HEK293T (cell line): ENCODE data around the gene SPC25.
A peak's percentile ranks its signal among the peaks of the same experiment; 100 is the strongest.

Experiments used
- CTCF ChIA-PET: fragments of 350-600 bp; formaldehyde crosslinking; extraction: SDS; loops from one replicate; lab custom pipeline; 2021; ENCODE audit warnings: antibody characterized with exemption, inconsistent platforms; lab: Yijun Ruan, JAX
- POLR2A ChIA-PET: fragments of 350-600 bp; formaldehyde crosslinking; extraction: SDS; loops from one replicate; lab custom pipeline; 2020; ENCODE audit warnings: antibody characterized with exemption, inconsistent platforms; lab: Yijun Ruan, JAX
- DNase-seq: peaks from one replicate; pipeline ENCODE4 v3.0.0; 2012; ENCODE audit warnings: mixed read lengths; ENCODE audit errors: extremely low spot score
- ARNT ChIP-seq: fragments of 450-650 bp; IDR thresholded peaks from 2 replicates; pipeline ENCODE4 v1.6.1; 2017; ENCODE audit warnings: mild to moderate bottlenecking
- BHLHE40 ChIP-seq: fragments of 450-650 bp; IDR thresholded peaks from 2 replicates; pipeline ENCODE4 v1.6.1; 2016; ENCODE audit warnings: mild to moderate bottlenecking, moderate library complexity, borderline replicate concordance
- CTBP1 ChIP-seq: fragments of 450-650 bp; IDR thresholded peaks from 2 replicates; pipeline ENCODE4 v1.6.1; 2016; ENCODE audit warnings: borderline replicate concordance
- ELF4 ChIP-seq: fragments of 450-650 bp; IDR thresholded peaks from 2 replicates; pipeline ENCODE4 v1.6.1; 2017; ENCODE audit warnings: antibody characterized with exemption
- FOXA1 ChIP-seq: fragments of 450-650 bp; IDR thresholded peaks from 2 replicates; pipeline ENCODE4 v1.6.1; 2016; ENCODE audit warnings: mild to moderate bottlenecking
- FOXK2 ChIP-seq: fragments of 450-650 bp; IDR thresholded peaks from 2 replicates; pipeline ENCODE4 v1.6.1; 2016; ENCODE audit warnings: mild to moderate bottlenecking
- FOXM1 ChIP-seq: fragments of 450-650 bp; IDR thresholded peaks from 2 replicates; pipeline ENCODE4 v1.6.1; 2017; ENCODE audit warnings: mild to moderate bottlenecking, borderline replicate concordance
- HDGF ChIP-seq: fragments of 450-650 bp; IDR thresholded peaks from 2 replicates; pipeline ENCODE4 v1.6.1; 2017; ENCODE audit warnings: antibody characterized with exemption, borderline replicate concordance
- L3MBTL2 ChIP-seq: fragments of 450-650 bp; conservative IDR thresholded peaks from 2 replicates; pipeline ENCODE4 v1.6.1; 2016; ENCODE audit warnings: mild to moderate bottlenecking
- LEF1 ChIP-seq: fragments of 450-650 bp; IDR thresholded peaks from 2 replicates; pipeline ENCODE4 v1.6.1; 2017; ENCODE audit warnings: mild to moderate bottlenecking, borderline replicate concordance
- NFRKB ChIP-seq: fragments of 450-650 bp; IDR thresholded peaks from 2 replicates; pipeline ENCODE4 v1.6.1; 2016; ENCODE audit warnings: mild to moderate bottlenecking, moderate library complexity
- PKNOX1 ChIP-seq: fragments of 450-650 bp; IDR thresholded peaks from 2 replicates; pipeline ENCODE4 v1.6.1; 2016
- SP1 ChIP-seq: fragments of 450-650 bp; IDR thresholded peaks from 2 replicates; pipeline ENCODE4 v1.6.1; 2017
- SUZ12 ChIP-seq: fragments of 450-650 bp; IDR thresholded peaks from 2 replicates; pipeline ENCODE4 v1.6.1; 2016; ENCODE audit warnings: mild to moderate bottlenecking
- TARDBP ChIP-seq: fragments of 450-650 bp; IDR thresholded peaks from 2 replicates; pipeline ENCODE4 v1.6.1; 2016
- ZNF384 ChIP-seq: fragments of 450-650 bp; IDR thresholded peaks from 2 replicates; pipeline ENCODE4 v1.6.1; 2016

The SPC25 gene

GRCh38 chr2:168915441-168916330, 25.5 kb upstream of the SPC25 start:
- DNase-seq: no peak
- ChIA-PET POLR2A (no interaction called here), CTCF (no interaction called here)
- no peak for TF ChIP-seq FOXM1
- no peak for TF ChIP-seq FOXK2
- no peak for TF ChIP-seq PKNOX1
- no peak for TF ChIP-seq LEF1
- TF ChIP-seq NFRKB: no peak
- TF ChIP-seq ELF4: no peak
- TF ChIP-seq CTBP1: no peak
- TF ChIP-seq ZNF384: no peak
- no peak for TF ChIP-seq TARDBP
- no peak for TF ChIP-seq FOXA1
- no peak for TF ChIP-seq BHLHE40
- no peak for TF ChIP-seq ARNT
- no peak for TF ChIP-seq L3MBTL2
- no peak for TF ChIP-seq SP1
- TF ChIP-seq HDGF: no peak

- no peak for DNase-seq
- TF ChIP-seq FOXA1 (no peak), ARNT (no peak), SUZ12 (no peak), L3MBTL2 (no peak), NFRKB (no peak), FOXK2 (no peak), CTBP1 (no peak)
- ChIA-PET CTCF (no interaction called here), POLR2A (no interaction called here)
Observed at GRCh38 chr2:168913495-168913894, 23.3 kb upstream of the SPC25 start.

- POLR2A ChIA-PET: no interaction called here
- no peak for DNase-seq
- TF ChIP-seq LEF1 (no peak), CTBP1 (no peak), ELF4 (no peak), SP1 (no peak), NFRKB (no peak), HDGF (no peak), PKNOX1 (no peak), ARNT (no peak), SUZ12 (no peak), BHLHE40 (no peak), ZNF384 (no peak), FOXK2 (no peak), FOXM1 (no peak), TARDBP (no peak), L3MBTL2 (no peak), FOXA1 (no peak)
- CTCF ChIA-PET: no interaction called here
Observed at GRCh38 chr2:168912901-168913369, 22.7 kb upstream of the SPC25 start.

- TF ChIP-seq ZNF384: no peak
- TF ChIP-seq SUZ12: no peak
- TF ChIP-seq LEF1: no peak
- TF ChIP-seq FOXK2: no peak
- no peak for DNase-seq
- ChIA-PET POLR2A (no interaction called here), CTCF (no interaction called here)
Observed at GRCh38 chr2:168912466-168912865, 22.2 kb upstream of the SPC25 start.

GRCh38 chr2:168910330-168910729, 20.1 kb upstream of the SPC25 start:
- CTCF ChIA-PET: interaction anchor here (0.6 kb wide), 1 partner anchor 122 kb away, joined by 4 read pairs; no protein-coding TSS in a partner anchor
- peak; percentile 16 for DNase-seq
- TF ChIP-seq HDGF: no peak
- no peak for TF ChIP-seq ARNT
- no peak for TF ChIP-seq ZNF384
- peak; percentile 34; the same call in 1 of the 2 replicates for TF ChIP-seq CTBP1
- no peak for TF ChIP-seq NFRKB
- TF ChIP-seq PKNOX1: peak; percentile 83
- TF ChIP-seq BHLHE40: no peak
- no peak for TF ChIP-seq TARDBP
- no peak for TF ChIP-seq FOXM1
- TF ChIP-seq ELF4: no peak
- no peak for TF ChIP-seq L3MBTL2
- no peak for TF ChIP-seq FOXK2
- POLR2A ChIA-PET: no interaction called here

- no peak for TF ChIP-seq BHLHE40
- TF ChIP-seq SUZ12: no peak
- no peak for TF ChIP-seq TARDBP
- no peak for TF ChIP-seq ARNT
- no peak for TF ChIP-seq FOXK2
- no peak for TF ChIP-seq L3MBTL2
- no peak for TF ChIP-seq FOXM1
- TF ChIP-seq SP1: no peak
- TF ChIP-seq FOXA1: no peak
- no peak for TF ChIP-seq ELF4
- no peak for TF ChIP-seq CTBP1
- TF ChIP-seq HDGF: no peak
- no peak for TF ChIP-seq PKNOX1
- no peak for TF ChIP-seq NFRKB
- TF ChIP-seq LEF1: no peak
- no peak for TF ChIP-seq ZNF384
- ChIA-PET CTCF (no interaction called here), POLR2A (no interaction called here)
- DNase-seq: peak; percentile 20
Observed at GRCh38 chr2:168907940-168908662, 17.9 kb upstream of the SPC25 start.
